ENCODE data around the gene ENTHD1.
"Not testable (repeated sequence)": the region's sequence is repeated elsewhere in the genome, so short reads cannot be mapped to it uniquely, and the experiment has no call there.

GRCh38 chr22:39875176-39875885 lies 18.2 kb downstream of the ENTHD1 start:
- not testable (repeated sequence) for TF ChIP-seq MXI1 (IDR thresholded peaks at IDR 0.05; ENCODE audit: borderline replicate concordance, low read depth, low read length); FOS (IDR thresholded peaks at IDR 0.05; ENCODE audit: low read depth, low read length); CTCF (conservative IDR thresholded peaks at IDR 0.05; ENCODE audit: low read depth, low read length); POLR2A (IDR thresholded peaks at IDR 0.05; ENCODE audit: low read depth, low read length); ELK1 (IDR thresholded peaks at IDR 0.05; ENCODE audit: borderline replicate concordance, low read depth, low read length); MAZ (IDR thresholded peaks at IDR 0.05; ENCODE audit: borderline replicate concordance, low read depth, low read length); NFE2L2 (IDR thresholded peaks at IDR 0.05; ENCODE audit: low read depth, low read length); RAD21 (IDR thresholded peaks at IDR 0.05; ENCODE audit: low read length); CEBPB (IDR thresholded peaks at IDR 0.05; ENCODE audit: low read depth, low read length); USF2 (IDR thresholded peaks at IDR 0.05; ENCODE audit: low read depth, low read length); MAFK (IDR thresholded peaks at IDR 0.05; ENCODE audit: low read depth, low read length); RCOR1 (IDR thresholded peaks at IDR 0.05; ENCODE audit: insufficient replicate concordance, low read length)
